Uterus (tissue), 4 donors: ENCODE measurements around the gene CLEC4E. TPM values are rescaled to one million over a fixed set of nuclear protein-coding genes. Genes with fewer than 3 reads are reported as not detected.
"Not testable (repeated sequence)": the region's sequence is repeated elsewhere in the genome, so short reads cannot be mapped to it uniquely, and the experiment has no call there.

Experiments used
- DNase-seq, 2 donors: peaks; one replicate each; pipeline ENCODE4 v3.0.0-alpha.2; 2019 to 2020
- H3K27ac ChIP-seq, 2 donors: fragments of 200-600 bp; sonication (generic); 1 replicate in 1 of 2; 2 replicates in 1 of 2; pipeline ENCODE4 v1.5.1; 2016 to 2018
- H3K27me3 ChIP-seq, 2 donors: fragments of 200-600 bp; sonication (generic); one replicate each; pipeline ENCODE4 v1.5.1; 2018 to 2019; ENCODE audit warnings: control low read depth in 1 of 2
- H3K36me3 ChIP-seq, 2 donors: fragments of 200-600 bp; sonication (generic); one replicate each; pipeline ENCODE4 v1.5.1; 2019; ENCODE audit warnings: control low read depth in 1 of 2
- H3K4me1 ChIP-seq, 2 donors: fragments of 200-600 bp; sonication (generic); one replicate each; pipeline ENCODE4 v1.5.1; 2018 to 2019; ENCODE audit warnings: control low read depth in 1 of 2
- H3K4me3 ChIP-seq, 2 donors: fragments of 200-600 bp; sonication (generic); 1 replicate in 1 of 2; 2 replicates in 1 of 2; pipeline ENCODE4 v1.5.1; 2018 to 2019; ENCODE audit warnings: mild to moderate bottlenecking in 1 of 2
- H3K9me3 ChIP-seq, 2 donors: fragments of 200-600 bp; sonication (generic); one replicate each; pipeline ENCODE4 v1.5.1; 2019; ENCODE audit warnings: control low read depth in 1 of 2
- POLR2A ChIP-seq, 2 donors: fragments of 450-650 bp; IDR thresholded peaks; one replicate each; pipeline ENCODE4 v1.6.1; 2016; ENCODE audit warnings: antibody characterized with exemption in 2 of 2, mild to moderate bottlenecking in 1 of 2, moderate library complexity in 1 of 2
- intact Hi-C: fragments of 100-400 bp; cut with DNase I; formaldehyde crosslinking; loops from one replicate; pipeline ENCODE4 v1.15.1; 2023; ENCODE audit warnings: low total_unique reads
- total RNA-seq, 4 donors: library from RNA; depleted of rRNA in 3 of 4; stranded (reverse); fragments of >200 nt in 3 of 4; gene quantifications; one replicate each; pipeline versions ENCODE4 v1.1.0 to v1.2.4, GENCODE V29; 2014 to 2023
- TF ChIP-seq, protein P1 (sequence below), 4 experiments: fragments of 200-600 bp in 2 of 4; fragments of 450-650 bp in 2 of 4; sonication (generic) in 2 of 4; IDR thresholded peaks; one replicate each; pipeline ENCODE4 v1.5.1; 2016 to 2019; ENCODE audit warnings: antibody characterized with exemption in 4 of 4, mild to moderate bottlenecking in 2 of 4, moderate library complexity in 1 of 4
- donor health status: DM: yes; HTN: yes; CAD: no.

Gene CLEC4E
- total RNA-seq, 4 donors from 2014 or later, result 11.2 TPM; not detected in 3

DNA sequence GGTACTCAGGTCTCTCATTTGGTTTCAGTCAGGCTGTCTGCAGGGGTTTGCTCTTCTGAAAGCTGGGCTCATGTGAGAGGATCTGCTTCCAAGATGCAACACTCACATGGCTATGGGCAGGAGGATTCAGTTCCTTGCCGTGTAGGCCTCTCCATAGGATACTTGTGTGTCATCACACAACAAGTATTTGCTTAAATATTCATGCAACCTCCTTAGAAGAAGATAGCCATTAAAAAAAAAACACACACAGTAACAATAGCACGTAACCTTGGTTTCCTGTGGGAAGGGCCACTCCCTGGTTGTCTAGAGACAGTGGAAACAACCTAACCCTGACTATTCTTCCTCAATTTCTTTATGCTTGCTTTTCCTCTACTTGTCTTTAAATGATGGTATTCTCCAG, 31.8 kb upstream of the CLEC4E start:
- Histone ChIP-seq H3K9me3 (no peaks in the 10 kb centered on the region), H3K4me3 (no peak overlapping the region), H3K27me3 (no peaks in the 10 kb centered on the region), H3K27ac (no peak overlapping the region), H3K4me1 (no peaks in the 10 kb centered on the region), H3K36me3 (no peaks in the 10 kb centered on the region)
- DNase-seq, result no peak
- intact Hi-C loops, result no loop called here
- no peak for TF ChIP-seq POLR2A (IDR thresholded peaks at IDR 0.05)
- TF ChIP-seq, protein P1, sequence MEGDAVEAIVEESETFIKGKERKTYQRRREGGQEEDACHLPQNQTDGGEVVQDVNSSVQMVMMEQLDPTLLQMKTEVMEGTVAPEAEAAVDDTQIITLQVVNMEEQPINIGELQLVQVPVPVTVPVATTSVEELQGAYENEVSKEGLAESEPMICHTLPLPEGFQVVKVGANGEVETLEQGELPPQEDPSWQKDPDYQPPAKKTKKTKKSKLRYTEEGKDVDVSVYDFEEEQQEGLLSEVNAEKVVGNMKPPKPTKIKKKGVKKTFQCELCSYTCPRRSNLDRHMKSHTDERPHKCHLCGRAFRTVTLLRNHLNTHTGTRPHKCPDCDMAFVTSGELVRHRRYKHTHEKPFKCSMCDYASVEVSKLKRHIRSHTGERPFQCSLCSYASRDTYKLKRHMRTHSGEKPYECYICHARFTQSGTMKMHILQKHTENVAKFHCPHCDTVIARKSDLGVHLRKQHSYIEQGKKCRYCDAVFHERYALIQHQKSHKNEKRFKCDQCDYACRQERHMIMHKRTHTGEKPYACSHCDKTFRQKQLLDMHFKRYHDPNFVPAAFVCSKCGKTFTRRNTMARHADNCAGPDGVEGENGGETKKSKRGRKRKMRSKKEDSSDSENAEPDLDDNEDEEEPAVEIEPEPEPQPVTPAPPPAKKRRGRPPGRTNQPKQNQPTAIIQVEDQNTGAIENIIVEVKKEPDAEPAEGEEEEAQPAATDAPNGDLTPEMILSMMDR (IDR thresholded peaks at IDR 0.05), result no peak

DNA sequence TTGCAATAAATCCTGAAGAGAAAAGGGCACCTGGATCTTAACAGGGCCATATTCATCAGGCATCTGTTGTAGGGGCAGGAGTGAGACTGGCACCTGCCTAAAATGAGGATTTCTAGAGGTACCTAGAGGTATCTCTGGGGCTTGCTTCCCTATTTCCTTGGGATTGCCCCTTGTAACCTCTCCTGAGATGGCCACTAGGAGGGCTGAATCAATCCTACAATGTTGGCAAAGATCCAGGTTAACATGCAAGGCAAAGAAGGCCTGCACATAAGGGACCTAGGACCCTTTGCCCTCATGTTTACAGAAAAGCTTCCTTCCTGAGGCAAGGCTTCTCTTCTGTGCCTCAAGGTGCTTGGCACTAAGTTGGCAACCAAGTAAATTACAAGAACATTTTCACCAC, 25.8 kb upstream of the CLEC4E start:
- no peak for TF ChIP-seq POLR2A (IDR thresholded peaks at IDR 0.05)
- no peak for DNase-seq
- Histone ChIP-seq H3K27ac (no peak overlapping the region), H3K9me3 (no peaks in the 10 kb centered on the region), H3K4me3 (no peak overlapping the region), H3K36me3 (no peaks in the 10 kb centered on the region), H3K27me3 (no peaks in the 10 kb centered on the region), H3K4me1 (no peaks in the 10 kb centered on the region)
- intact Hi-C loops, result no loop called here

DNA sequence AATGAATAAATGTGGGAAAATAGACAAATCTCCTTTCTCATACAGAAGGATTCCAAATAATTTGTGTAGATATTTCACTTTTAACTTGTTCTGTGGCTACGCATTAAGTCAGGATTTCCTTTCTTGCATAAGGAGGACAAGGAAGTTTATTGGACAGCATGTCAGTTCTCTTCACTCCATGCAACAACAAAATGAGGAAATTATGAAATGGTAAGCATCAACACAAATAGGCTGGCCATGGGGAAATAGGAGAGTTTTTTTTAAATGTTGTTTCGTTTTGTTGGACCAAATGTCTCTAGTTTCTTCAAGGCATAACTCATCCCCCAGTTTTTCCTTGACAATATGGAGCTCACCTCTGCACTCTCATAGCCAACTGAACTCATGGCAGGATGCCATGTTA, 25.3 kb upstream of the CLEC4E start:
- H3K4me3 ChIP-seq, H3K36me3 ChIP-seq, H3K9me3 ChIP-seq, intact Hi-C loops, H3K27ac ChIP-seq, H3K4me1 ChIP-seq, H3K27me3 ChIP-seq, DNase-seq: not testable (repeated sequence)

DNA sequence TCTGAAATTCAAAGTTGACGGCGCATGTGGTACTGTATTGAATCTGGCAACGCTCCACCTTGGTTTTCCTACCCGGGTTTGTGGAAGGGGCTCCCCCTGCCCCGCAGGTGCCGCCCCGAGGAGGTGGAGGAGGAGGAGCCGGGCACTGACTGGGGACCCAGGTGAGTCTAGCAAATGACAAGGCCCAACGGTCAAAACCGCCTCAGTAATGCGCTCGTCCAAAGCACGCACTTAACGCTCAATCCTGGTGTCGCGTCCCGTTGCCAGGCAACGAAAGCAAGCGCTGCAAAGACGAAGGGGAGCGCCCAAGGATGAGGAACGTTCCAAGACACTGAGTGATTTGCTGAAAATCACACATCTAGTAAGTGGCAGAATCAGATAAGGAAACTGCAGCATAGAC, 24.0 kb upstream of the CLEC4E start:
- no peak for DNase-seq
- intact Hi-C loops, result no loop called here
- Histone ChIP-seq H3K36me3 (no peaks in the 10 kb centered on the region), H3K4me3 (no peak overlapping the region), H3K27ac (no peak overlapping the region), H3K27me3 (no peaks in the 10 kb centered on the region), H3K9me3 (no peaks in the 10 kb centered on the region), H3K4me1 (no peaks in the 10 kb centered on the region)
- no peak for TF ChIP-seq POLR2A (IDR thresholded peaks at IDR 0.05)
- TF ChIP-seq, protein P1 (IDR thresholded peaks at IDR 0.05), result no peak

DNA sequence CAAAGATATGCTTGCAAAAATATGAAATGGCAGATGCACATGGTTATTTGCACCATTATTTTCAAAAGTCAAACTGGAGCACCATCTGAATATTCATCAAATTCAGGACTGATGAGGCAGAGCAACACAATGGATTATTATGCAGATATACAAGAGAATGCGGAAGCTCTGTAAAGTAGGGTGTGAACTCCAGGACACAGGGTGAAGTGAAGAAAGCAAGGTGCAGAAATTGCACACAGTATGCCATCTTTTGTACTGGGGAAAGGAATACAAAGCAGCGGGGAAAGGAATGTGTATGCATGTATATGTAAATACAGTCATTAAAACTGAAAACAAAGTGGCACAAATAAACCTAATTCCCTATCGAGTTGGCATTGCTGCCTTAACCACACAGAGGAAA, 22.7 kb upstream of the CLEC4E start:
- no peak for DNase-seq
- no peaks in the 10 kb centered on the region for H3K36me3 ChIP-seq
- TF ChIP-seq, protein P1 (IDR thresholded peaks at IDR 0.05), result no peak
- TF ChIP-seq POLR2A (IDR thresholded peaks at IDR 0.05), result no peak
- H3K9me3 ChIP-seq, result no peaks in the 10 kb centered on the region
- no peak overlapping the region for H3K4me3 ChIP-seq
- H3K27ac ChIP-seq, result no peak overlapping the region
- no peaks in the 10 kb centered on the region for H3K4me1 ChIP-seq
- H3K27me3 ChIP-seq, result no peaks in the 10 kb centered on the region
- intact Hi-C loops, result no loop called here

DNA sequence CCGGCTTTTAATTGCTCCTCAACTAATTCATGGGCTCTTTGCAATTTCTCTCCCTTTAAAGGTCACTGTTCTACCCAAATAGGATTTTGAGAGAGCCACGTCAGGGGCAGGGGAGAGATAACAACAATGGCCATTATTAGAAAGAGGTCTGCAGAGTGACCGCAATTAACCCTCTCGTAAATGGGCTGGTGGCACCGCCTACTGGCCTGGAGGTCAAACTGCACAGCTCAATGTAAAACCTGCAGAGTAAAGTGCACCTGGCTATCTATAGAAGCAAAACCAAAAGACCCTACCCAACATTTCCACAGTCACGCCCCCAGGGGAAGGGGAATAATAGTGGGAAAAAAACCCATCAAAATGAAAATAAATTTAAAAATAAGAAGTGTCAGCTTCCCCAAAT, 21.6 kb upstream of the CLEC4E start:
- no peaks in the 10 kb centered on the region for H3K27me3 ChIP-seq
- no peak for DNase-seq
- H3K4me1 ChIP-seq, result no peaks in the 10 kb centered on the region
- H3K27ac ChIP-seq, result no peak overlapping the region
- no peaks in the 10 kb centered on the region for H3K9me3 ChIP-seq
- intact Hi-C loops, result no loop called here
- H3K4me3 ChIP-seq, result no peak overlapping the region
- no peaks in the 10 kb centered on the region for H3K36me3 ChIP-seq
- TF ChIP-seq, protein P1 (IDR thresholded peaks at IDR 0.05), result no peak
- TF ChIP-seq POLR2A (IDR thresholded peaks at IDR 0.05), result no peak
